GM23338 (cell line): ENCODE results near the gene SULT1A2. TPM values are rescaled to one million over a fixed set of nuclear protein-coding genes. Genes with fewer than 3 reads are reported as not detected.

ENCODE experiments used
- polyA plus RNA-seq: library from polyadenylated mRNA; unstranded; fragments of >200 nt; fragmentation: Nextera tagmentation; extraction: Ambion mirVana; gene quantifications from 2 replicates; pipeline ENCODE4 v1.2.1, GENCODE V29; 2016
- total RNA-seq: library from RNA; depleted of rRNA; stranded (reverse); fragments of >200 nt; shearing (Covaris generic); gene quantifications from 2 replicates; pipeline ENCODE4 v1.2.3, GENCODE V29; 2014; rRNA removed

Gene SULT1A2
- total and polyA plus RNA-seq, 2 experiments from 2014 or later = 0.17 to 0.34 TPM

Other genes starting within 250 kb of the SULT1A2 start
- gene NPIPB6, start 233.5 kb downstream of the SULT1A2 start, total RNA-seq = 1.5 TPM in 1 of 2 replicates, not detected in the other
- 1.8 and 3.0 TPM in 2 replicates for gene NPIPB6, start 233.5 kb downstream of the SULT1A2 start, polyA plus RNA-seq
- gene EIF3CL, start 193.2 kb downstream of the SULT1A2 start, total RNA-seq = 323 and 339 TPM in 2 replicates
- gene EIF3CL, start 193.2 kb downstream of the SULT1A2 start, polyA plus RNA-seq = 0.68 and 1.8 TPM in 2 replicates
- 0.24 TPM in 1 of 2 replicates, not detected in the other for gene NPIPB7, start 124.7 kb downstream of the SULT1A2 start, total RNA-seq
- gene NPIPB7, start 124.7 kb downstream of the SULT1A2 start, polyA plus RNA-seq = 0.45 and 0.52 TPM in 2 replicates
- gene CLN3, start 105.0 kb downstream of the SULT1A2 start, total RNA-seq = 16.6 and 31.4 TPM in 2 replicates
- 17.8 and 18.1 TPM in 2 replicates for gene CLN3, start 105.0 kb downstream of the SULT1A2 start, polyA plus RNA-seq
- 0.07 TPM in 1 of 2 replicates, not detected in the other for gene APOBR, start 102.4 kb downstream of the SULT1A2 start, total RNA-seq
- not detected in 2 replicates for gene APOBR, start 102.4 kb downstream of the SULT1A2 start, polyA plus RNA-seq
- gene IL27, start 90.2 kb downstream of the SULT1A2 start, total RNA-seq = not detected in 2 replicates
- gene IL27, start 90.2 kb downstream of the SULT1A2 start, polyA plus RNA-seq = not detected in 2 replicates
- 0.03 TPM in 1 of 2 replicates, not detected in the other for gene NUPR1, start 58.1 kb downstream of the SULT1A2 start, total RNA-seq
- gene NUPR1, start 58.1 kb downstream of the SULT1A2 start, polyA plus RNA-seq = 0.48 and 0.75 TPM in 2 replicates
- gene SGF29, start 43.1 kb downstream of the SULT1A2 start, total RNA-seq = 10.0 and 10.8 TPM in 2 replicates
- gene SGF29, start 43.1 kb downstream of the SULT1A2 start, polyA plus RNA-seq = 17.6 and 20.0 TPM in 2 replicates
- gene SULT1A1, start 13.0 kb upstream of the SULT1A2 start, total RNA-seq = 1.7 and 3.5 TPM in 2 replicates
- gene SULT1A1, start 13.0 kb upstream of the SULT1A2 start, polyA plus RNA-seq = 2.2 and 2.4 TPM in 2 replicates
- gene NPIPB8, start 41.0 kb upstream of the SULT1A2 start, total RNA-seq = 0.14 TPM in 1 of 2 replicates, not detected in the other
- gene NPIPB8, start 41.0 kb upstream of the SULT1A2 start, polyA plus RNA-seq = not detected in 2 replicates
- gene EIF3C, start 114.4 kb upstream of the SULT1A2 start, total RNA-seq = 334 and 368 TPM in 2 replicates
- 1,247 and 1,475 TPM in 2 replicates for gene EIF3C, start 114.4 kb upstream of the SULT1A2 start, polyA plus RNA-seq
- gene NPIPB9, start 154.7 kb upstream of the SULT1A2 start, total RNA-seq = 6.2 and 9.9 TPM in 2 replicates
- gene NPIPB9, start 154.7 kb upstream of the SULT1A2 start, polyA plus RNA-seq = 0.71 and 2.1 TPM in 2 replicates
- 192 TPM in 2 replicates for gene ATXN2L, start 225.9 kb upstream of the SULT1A2 start, total RNA-seq
- gene ATXN2L, start 225.9 kb upstream of the SULT1A2 start, polyA plus RNA-seq = 132 and 134 TPM in 2 replicates
- gene TUFM, start 249.3 kb upstream of the SULT1A2 start, total RNA-seq = 162 and 192 TPM in 2 replicates
- gene TUFM, start 249.3 kb upstream of the SULT1A2 start, polyA plus RNA-seq = 246 and 248 TPM in 2 replicates